ENCODE results near the gene OLFML2A. TPM values are rescaled to one million over a fixed set of nuclear protein-coding genes. Genes with fewer than 3 reads are reported as not detected.

OLFML2A gene
- total RNA-seq, 6 experiments from 2014 or later = 0.30 to 0.88 (median 0.36) TPM

GRCh38 chr9:124756011-124756410 lies 20.9 kb upstream of the OLFML2A start:
- TF ChIP-seq CTCF (IDR thresholded peaks at IDR 0.05) = no peak
- no peaks in the 10 kb centered on the region for H3K36me3 Mint-ChIP-seq (ENCODE audit: low read depth)
- no peak for DNase-seq
- H3K27ac Mint-ChIP-seq = no peak overlapping the region
- H3K4me3 Mint-ChIP-seq = no peak overlapping the region
- H3K9me3 Mint-ChIP-seq = no peaks in the 10 kb centered on the region
- peaks cover 14% of the 10 kb centered on the region for H3K27me3 Mint-ChIP-seq (ENCODE audit: insufficient read depth)
- H3K4me1 Mint-ChIP-seq (ENCODE audit: low read depth) = peaks cover 46% of the 10 kb centered on the region

- Mint-ChIP-seq H3K4me1 (ENCODE audit: low read depth) (peaks cover 42% of the 10 kb centered on the region), H3K27me3 (ENCODE audit: insufficient read depth) (peaks cover 23% of the 10 kb centered on the region), H3K36me3 (ENCODE audit: low read depth) (no peaks in the 10 kb centered on the region), H3K27ac (no peak overlapping the region), H3K9me3 (no peaks in the 10 kb centered on the region), H3K4me3 (no peak overlapping the region)
- no peak for TF ChIP-seq CTCF (IDR thresholded peaks at IDR 0.05)
- DNase-seq = no peak
These were observed 19.3 kb upstream of the OLFML2A start for GRCh38 chr9:124757616-124758015.

- Mint-ChIP-seq H3K27ac (no peak overlapping the region), H3K27me3 (ENCODE audit: insufficient read depth) (peaks cover 27% of the 10 kb centered on the region), H3K9me3 (no peaks in the 10 kb centered on the region), H3K4me1 (ENCODE audit: low read depth) (peaks cover 37% of the 10 kb centered on the region), H3K4me3 (no peak overlapping the region), H3K36me3 (ENCODE audit: low read depth) (no peaks in the 10 kb centered on the region)
- TF ChIP-seq CTCF (IDR thresholded peaks at IDR 0.05) = no peak
- no peak for DNase-seq
These were observed 18.9 kb upstream of the OLFML2A start for GRCh38 chr9:124758061-124758460.

- Mint-ChIP-seq H3K36me3 (ENCODE audit: low read depth) (no peaks in the 10 kb centered on the region), H3K27me3 (ENCODE audit: insufficient read depth) (peaks cover 33% of the 10 kb centered on the region), H3K4me3 (no peak overlapping the region), H3K27ac (no peak overlapping the region), H3K4me1 (ENCODE audit: low read depth) (peaks cover 31% of the 10 kb centered on the region), H3K9me3 (no peaks in the 10 kb centered on the region)
- TF ChIP-seq CTCF (IDR thresholded peaks at IDR 0.05) = no peak
- DNase-seq = no peak
These were observed 18.2 kb upstream of the OLFML2A start for GRCh38 chr9:124758691-124759090.

- Mint-ChIP-seq H3K4me1 (ENCODE audit: low read depth) (peaks cover 25% of the 10 kb centered on the region), H3K4me3 (no peak overlapping the region), H3K36me3 (ENCODE audit: low read depth) (no peaks in the 10 kb centered on the region), H3K27ac (no peak overlapping the region), H3K27me3 (ENCODE audit: insufficient read depth) (peaks cover 40% of the 10 kb centered on the region), H3K9me3 (no peaks in the 10 kb centered on the region)
- DNase-seq = no peak
- TF ChIP-seq CTCF (IDR thresholded peaks at IDR 0.05) = no peak
These were observed 17.6 kb upstream of the OLFML2A start for GRCh38 chr9:124759327-124759726.

- no peak for TF ChIP-seq CTCF (IDR thresholded peaks at IDR 0.05)
- peaks cover 45% of the 10 kb centered on the region for H3K27me3 Mint-ChIP-seq (ENCODE audit: insufficient read depth)
- DNase-seq = no peak
- no peak overlapping the region for H3K27ac Mint-ChIP-seq
- H3K36me3 Mint-ChIP-seq (ENCODE audit: low read depth) = no peaks in the 10 kb centered on the region
- H3K9me3 Mint-ChIP-seq = no peaks in the 10 kb centered on the region
- H3K4me1 Mint-ChIP-seq (ENCODE audit: low read depth) = peaks cover 17% of the 10 kb centered on the region
- H3K4me3 Mint-ChIP-seq = no peak overlapping the region
These were observed 16.2 kb upstream of the OLFML2A start for GRCh38 chr9:124760719-124761118.
